GM12864 (cell line): ENCODE measurements around the gene TENM3.

Experiments used
- DNase-seq: peaks from one replicate; pipeline ENCODE4 v3.0.0-alpha.2; 2011; ENCODE audit warnings: low read depth
- H3K4me3 ChIP-seq: 2 replicates; pipeline ENCODE4 v1.5.1; 2011; ENCODE audit warnings: mild to moderate bottlenecking, low read depth, low read length, control low read depth
- TF ChIP-seq, protein P1 (sequence below): IDR thresholded peaks from 2 replicates; pipeline ENCODE4 v1.5.1; 2011; ENCODE audit warnings: low read depth, mild to moderate bottlenecking, moderate library complexity, low read length, control low read depth, inconsistent platforms; ENCODE audit errors: missing control alignments

Gene TENM3

DNA sequence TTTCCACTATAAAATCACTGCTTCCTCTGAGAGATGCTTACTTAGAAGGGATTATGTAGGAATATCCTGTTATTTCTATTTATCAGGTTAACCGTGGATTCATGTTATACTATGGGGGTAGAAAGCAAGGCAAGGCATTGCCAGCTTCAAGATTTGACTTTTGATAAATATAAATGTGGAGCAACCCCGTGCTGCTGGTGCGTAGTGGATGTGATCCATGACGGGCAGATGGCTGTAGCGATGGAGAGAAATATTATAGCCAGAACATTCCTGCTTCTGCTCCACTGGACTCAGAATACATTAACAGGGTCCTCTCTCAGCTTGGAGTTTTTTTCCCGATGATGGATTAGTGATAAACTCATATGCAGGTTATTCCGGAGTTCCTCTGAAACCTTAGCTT is 157.6 kb downstream of the TENM3 start:
- H3K4me3 ChIP-seq, result no peak overlapping the region
- TF ChIP-seq, protein P1, sequence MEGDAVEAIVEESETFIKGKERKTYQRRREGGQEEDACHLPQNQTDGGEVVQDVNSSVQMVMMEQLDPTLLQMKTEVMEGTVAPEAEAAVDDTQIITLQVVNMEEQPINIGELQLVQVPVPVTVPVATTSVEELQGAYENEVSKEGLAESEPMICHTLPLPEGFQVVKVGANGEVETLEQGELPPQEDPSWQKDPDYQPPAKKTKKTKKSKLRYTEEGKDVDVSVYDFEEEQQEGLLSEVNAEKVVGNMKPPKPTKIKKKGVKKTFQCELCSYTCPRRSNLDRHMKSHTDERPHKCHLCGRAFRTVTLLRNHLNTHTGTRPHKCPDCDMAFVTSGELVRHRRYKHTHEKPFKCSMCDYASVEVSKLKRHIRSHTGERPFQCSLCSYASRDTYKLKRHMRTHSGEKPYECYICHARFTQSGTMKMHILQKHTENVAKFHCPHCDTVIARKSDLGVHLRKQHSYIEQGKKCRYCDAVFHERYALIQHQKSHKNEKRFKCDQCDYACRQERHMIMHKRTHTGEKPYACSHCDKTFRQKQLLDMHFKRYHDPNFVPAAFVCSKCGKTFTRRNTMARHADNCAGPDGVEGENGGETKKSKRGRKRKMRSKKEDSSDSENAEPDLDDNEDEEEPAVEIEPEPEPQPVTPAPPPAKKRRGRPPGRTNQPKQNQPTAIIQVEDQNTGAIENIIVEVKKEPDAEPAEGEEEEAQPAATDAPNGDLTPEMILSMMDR, result no peak
- DNase-seq, result no peak

DNA sequence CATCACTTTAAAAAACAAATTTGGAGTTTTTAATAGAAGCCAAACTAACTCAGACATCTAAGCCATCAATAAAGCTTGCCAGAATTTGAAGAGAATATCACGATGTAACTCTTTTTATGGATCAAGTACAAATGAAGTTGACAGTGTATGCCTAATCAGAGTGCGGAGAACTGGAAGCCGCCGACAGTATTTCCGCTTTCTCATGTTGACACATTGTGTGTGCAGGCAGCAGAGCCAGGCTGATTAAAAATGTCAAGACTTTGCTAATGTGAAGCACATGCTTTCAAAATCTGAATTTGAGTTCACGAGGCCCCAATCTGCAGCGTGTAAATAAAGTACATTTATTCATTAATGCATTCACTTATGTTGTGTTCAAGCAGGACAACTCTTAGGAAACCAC is 161.2 kb downstream of the TENM3 start:
- no peak for DNase-seq
- TF ChIP-seq, protein P1, result no peak
- H3K4me3 ChIP-seq, result no peak overlapping the region

DNA sequence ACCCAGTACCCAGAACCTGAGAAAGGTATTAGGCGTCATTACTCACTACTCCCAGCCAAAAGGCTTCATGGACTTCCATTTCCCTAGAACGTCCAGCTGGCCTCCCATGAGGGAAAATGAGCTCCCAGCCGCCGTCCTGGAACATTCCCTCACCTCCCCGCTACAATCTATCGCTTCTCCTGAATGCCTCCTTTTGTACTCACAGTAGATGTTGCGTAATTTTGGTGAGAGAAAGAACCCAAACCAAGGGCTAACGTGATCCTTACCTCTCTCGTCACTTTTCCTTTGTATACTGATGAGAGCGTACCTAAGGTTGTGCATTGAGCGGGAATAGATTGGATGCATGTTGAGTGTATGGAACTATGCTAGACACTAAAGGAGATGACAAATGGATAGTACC is 161.9 kb downstream of the TENM3 start:
- TF ChIP-seq, protein P1, result no peak
- no peak for DNase-seq
- H3K4me3 ChIP-seq, result no peak overlapping the region

DNA sequence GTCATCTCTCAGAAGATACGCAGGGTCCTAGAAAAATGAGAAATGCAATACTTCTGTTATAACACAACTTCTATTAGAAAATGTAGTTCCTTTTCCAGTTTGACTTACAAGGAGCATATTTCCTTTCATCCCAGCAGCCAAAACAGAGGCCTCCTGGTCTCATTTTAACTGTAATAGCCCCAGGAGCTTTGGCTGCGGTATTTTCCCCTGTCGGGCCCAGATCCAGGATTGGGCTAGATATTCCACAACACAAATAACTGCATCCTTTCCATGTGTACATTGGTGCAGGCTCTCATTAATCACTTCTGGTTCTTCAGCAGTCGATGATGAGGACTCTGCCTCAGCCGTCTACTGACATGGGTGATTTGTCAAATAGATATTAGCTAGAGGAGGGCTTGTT is 166.1 kb downstream of the TENM3 start:
- TF ChIP-seq, protein P1, result no peak
- no peak overlapping the region for H3K4me3 ChIP-seq

DNA sequence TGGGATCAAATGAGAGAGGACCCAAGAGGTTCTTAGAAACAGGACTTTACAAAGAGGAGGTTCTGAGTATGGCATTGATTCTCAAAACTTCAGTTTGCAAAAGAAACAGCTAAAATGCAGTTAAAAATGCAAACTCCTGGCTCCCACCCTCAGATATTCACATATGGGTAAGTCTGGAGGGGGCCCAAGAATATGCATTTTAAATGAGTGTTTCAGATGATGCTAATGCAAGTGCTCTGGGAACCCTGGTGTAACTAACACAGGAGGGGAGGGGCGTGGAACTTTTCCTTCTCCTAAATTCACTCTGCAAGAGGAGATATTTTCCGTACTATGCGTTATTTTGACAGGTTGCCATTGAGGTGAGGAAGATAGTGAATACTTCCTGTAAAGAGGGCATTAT is 168.2 kb downstream of the TENM3 start:
- H3K4me3 ChIP-seq, result no peak overlapping the region

More for the DNA sequence above, 166.1 kb downstream of the TENM3 start:
- DNase-seq, result no peak

DNA sequence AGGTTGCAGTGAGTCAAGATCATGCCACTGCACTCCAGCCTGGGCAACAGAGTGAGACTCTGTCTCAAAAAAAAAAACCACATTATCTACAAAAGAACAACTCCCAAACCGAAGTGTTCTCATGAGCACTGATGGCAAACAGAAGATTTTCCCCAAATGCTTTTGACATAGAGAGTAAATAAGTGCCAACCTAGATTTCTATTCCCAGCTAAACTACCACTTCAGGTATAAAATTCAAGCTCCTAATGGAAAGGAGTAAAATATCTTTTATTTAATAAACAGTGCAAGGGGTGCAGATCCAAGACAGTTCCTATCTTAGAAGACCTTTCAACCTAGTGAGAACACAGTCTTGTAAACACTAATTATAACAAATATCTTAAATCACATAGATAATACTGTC is 170.3 kb downstream of the TENM3 start:
- no peak overlapping the region for H3K4me3 ChIP-seq
- TF ChIP-seq, protein P1, result no peak
- no peak for DNase-seq

More for the DNA sequence above, 168.2 kb downstream of the TENM3 start:
- TF ChIP-seq, protein P1, result no peak
- DNase-seq, result no peak

DNA sequence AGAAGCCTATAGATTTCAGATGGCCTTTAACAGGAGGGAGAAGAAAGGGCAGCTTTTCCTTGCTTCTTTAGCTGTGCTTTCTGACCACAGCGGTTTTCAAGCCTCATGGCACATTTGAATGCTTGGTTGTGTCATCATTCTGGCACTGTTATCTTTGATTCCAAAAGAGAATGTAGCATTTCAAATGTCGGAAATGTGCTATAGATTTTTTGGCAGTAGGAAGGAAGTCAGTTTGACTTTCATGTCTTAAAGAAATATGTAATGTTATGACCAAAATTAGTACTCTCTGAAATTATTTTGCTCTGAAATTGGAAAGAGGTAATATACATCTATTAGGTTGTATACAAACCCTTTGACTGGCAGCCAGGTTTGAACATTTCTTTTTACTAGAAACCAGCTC is 171.9 kb downstream of the TENM3 start:
- DNase-seq, result no peak
- TF ChIP-seq, protein P1, result no peak
- no peak overlapping the region for H3K4me3 ChIP-seq
